Upper lobe of right lung (tissue), 1 donor: ENCODE measurements around the gene CACNG6. TPM values are rescaled to one million over a fixed set of nuclear protein-coding genes. Genes with fewer than 3 reads are reported as not detected.

Experiments used
- ATAC-seq: fragments of 200-7000 bp; cut with Tn5 transposase; one replicate; pipeline ENCODE4 v1.9.1; 2020; ENCODE audit warnings: mild to moderate bottlenecking, moderate library complexity
- DNase-seq: peaks from one replicate; pipeline ENCODE4 v3.0.0-alpha.2; 2020
- H3K27ac ChIP-seq: fragments of 200-600 bp; one replicate; pipeline ENCODE4 v1.8.0; 2022
- H3K27me3 ChIP-seq: fragments of 200-600 bp; one replicate; pipeline ENCODE4 v1.8.0; 2022; ENCODE audit warnings: mild to moderate bottlenecking
- H3K36me3 ChIP-seq: fragments of 200-600 bp; one replicate; pipeline ENCODE4 v1.8.0; 2022
- H3K4me1 ChIP-seq: fragments of 200-600 bp; one replicate; pipeline ENCODE4 v1.8.0; 2022
- H3K4me3 ChIP-seq: fragments of 200-600 bp; one replicate; pipeline ENCODE4 v1.8.0; 2022; ENCODE audit warnings: mild to moderate bottlenecking
- H3K9me3 ChIP-seq: fragments of 200-600 bp; one replicate; pipeline ENCODE4 v1.8.0; 2022
- CTCF ChIP-seq: fragments of 200-600 bp; IDR thresholded peaks from one replicate; pipeline ENCODE4 v1.8.0; 2022; ENCODE audit warnings: antibody characterized with exemption
- intact Hi-C: fragments of 100-400 bp; cut with DNase I; formaldehyde crosslinking; loops from one replicate; pipeline ENCODE4 v1.11.0; 2022
- total RNA-seq: library from RNA; stranded (reverse); fragmentation: NEBNext Ultra II Directional; extraction: Animal tissue kit (Norgen Biotek cat#: 25700); gene quantifications from one replicate; pipeline ENCODE4 v1.2.1, GENCODE V29; 2021
- donor health status: DM: no; HTN: yes; CAD: no; lungs with severe emphysema.

CACNG6 gene
- total RNA-seq, 1 donor from 2014 or later, result not detected

- no peak for TF ChIP-seq CTCF
- Histone ChIP-seq H3K27me3 (peaks cover 53% of the 10 kb centered on the region), H3K4me3 (no peak overlapping the region), H3K9me3 (no peaks in the 10 kb centered on the region), H3K4me1 (peaks cover 13% of the 10 kb centered on the region), H3K36me3 (no peaks in the 10 kb centered on the region), H3K27ac (no peak overlapping the region)
- ATAC-seq, result no peak
- no peak for DNase-seq
- intact Hi-C loops, result no loop called here
Measured at GRCh38 chr19:53981376-53981951, 10.0 kb upstream of the CACNG6 start.

- H3K9me3 ChIP-seq, result no peaks in the 10 kb centered on the region
- H3K4me1 ChIP-seq, result peaks cover 13% of the 10 kb centered on the region
- no peak for TF ChIP-seq CTCF
- H3K27me3 ChIP-seq, result peaks cover 48% of the 10 kb centered on the region
- intact Hi-C loops, result no loop called here
- H3K4me3 ChIP-seq, result peak overlapping the region; percentile 28
- ATAC-seq (no peak), DNase-seq (no peak)
- H3K27ac ChIP-seq, result no peak overlapping the region
- no peaks in the 10 kb centered on the region for H3K36me3 ChIP-seq
Measured at GRCh38 chr19:53982001-53982451, 9.4 kb upstream of the CACNG6 start.

- no peaks in the 10 kb centered on the region for H3K36me3 ChIP-seq
Measured at GRCh38 chr19:53982611-53983010, 8.8 kb upstream of the CACNG6 start.

GRCh38 chr19:53983457-53984289 is 7.8 kb upstream of the CACNG6 start:
- peaks cover 4% of the 10 kb centered on the region for H3K4me1 ChIP-seq
- TF ChIP-seq CTCF, result no peak
- ATAC-seq, result no peak
- H3K27me3 ChIP-seq, result peaks cover 34% of the 10 kb centered on the region
- no peaks in the 10 kb centered on the region for H3K36me3 ChIP-seq
- intact Hi-C loops, result no loop called here
- H3K27ac ChIP-seq, result no peak overlapping the region
- no peaks in the 10 kb centered on the region for H3K9me3 ChIP-seq
- H3K4me3 ChIP-seq, result no peak overlapping the region
- no peak for DNase-seq

More at GRCh38 chr19:53982611-53983010, 8.8 kb upstream of the CACNG6 start:
- no peak for TF ChIP-seq CTCF
- H3K27me3 ChIP-seq, result peaks cover 43% of the 10 kb centered on the region
- DNase-seq (no peak), ATAC-seq (peak; percentile 42)
- H3K4me1 ChIP-seq, result peaks cover 12% of the 10 kb centered on the region
- intact Hi-C loops, result no loop called here
- H3K27ac ChIP-seq, result no peak overlapping the region
- no peaks in the 10 kb centered on the region for H3K9me3 ChIP-seq
- no peak overlapping the region for H3K4me3 ChIP-seq

DNA sequence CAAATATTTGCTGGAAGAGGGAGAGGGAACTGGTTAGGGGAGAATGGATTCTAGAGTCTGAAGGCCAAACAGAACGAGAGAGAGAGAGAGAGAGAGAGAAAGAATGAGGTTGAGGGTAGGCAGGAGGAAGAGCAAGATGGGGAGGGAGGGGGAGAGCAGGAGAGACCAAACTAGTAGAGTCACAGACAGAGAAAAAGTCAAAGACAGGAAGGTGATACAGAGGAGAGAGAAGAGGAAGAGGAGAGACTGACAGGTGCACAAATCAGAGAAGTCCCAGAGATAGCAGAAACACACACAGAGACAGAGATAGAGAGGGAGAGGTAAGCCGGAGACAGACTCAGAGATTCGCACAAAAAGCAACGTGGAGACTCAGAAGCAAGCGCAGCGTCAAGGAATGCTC is 5.6 kb upstream of the CACNG6 start:
- no peak for TF ChIP-seq CTCF
- H3K4me1 ChIP-seq, result no peaks in the 10 kb centered on the region
- no peaks in the 10 kb centered on the region for H3K9me3 ChIP-seq
- peaks cover 26% of the 10 kb centered on the region for H3K27me3 ChIP-seq
- no peak overlapping the region for H3K4me3 ChIP-seq
- no peak for ATAC-seq
- H3K27ac ChIP-seq, result no peak overlapping the region
- H3K36me3 ChIP-seq, result no peaks in the 10 kb centered on the region
- no peak for DNase-seq
- intact Hi-C loops, result no loop called here
